OCI-LY3 (cell line): ENCODE data around the gene WAPL.

Experiments used
- CTCF ChIP-seq: fragments of 200-600, 300-600 bp; sonication (generic); IDR thresholded peaks from 2 replicates; pipeline ENCODE4 v1.5.1; 2014; ENCODE audit warnings: antibody characterized with exemption, low read length, low read depth
- EZH2phosphoT487 ChIP-seq: fragments of 200-600 bp; shearing (Covaris generic); IDR thresholded peaks from 2 replicates; pipeline ENCODE4 v1.6.1; 2018; ENCODE audit warnings: antibody characterized with exemption, mixed run types, low read depth

DNA sequence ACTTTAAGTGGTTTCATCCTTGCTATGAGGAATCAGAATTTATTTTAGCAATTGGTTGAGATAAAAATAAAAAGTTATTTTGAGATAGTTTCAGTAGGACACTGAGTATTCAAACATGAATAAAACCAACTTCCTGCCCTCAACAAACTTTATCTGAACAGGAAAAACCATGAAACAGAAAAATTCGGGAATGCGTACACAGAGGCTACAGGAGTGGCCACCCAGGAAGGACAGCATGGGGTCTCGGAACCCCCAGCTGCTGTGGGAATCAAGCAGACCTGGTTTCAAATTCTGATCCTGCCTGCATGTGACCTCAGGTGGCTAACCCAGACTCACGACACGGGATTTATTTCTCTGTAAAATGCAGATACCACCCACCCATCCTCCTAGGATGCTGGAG lies 106.0 kb downstream of the WAPL start:
- TF ChIP-seq CTCF = no peak
- TF ChIP-seq EZH2phosphoT487 = no peak
